Peyer's patch (tissue), 4 donors: ENCODE results near the gene SPECC1L.

Experiments used
- CTCF ChIP-seq, 6 experiments: fragments of 450-650 bp in 4 of 6; fragments of 200-600 bp in 2 of 6; sonication (generic) in 1 of 6; IDR thresholded peaks; one replicate each; pipeline ENCODE4 v1.5.1; 2017 to 2019; ENCODE audit warnings: antibody characterized with exemption in 6 of 6, mild to moderate bottlenecking in 3 of 6, moderate library complexity in 1 of 6
- POLR2A ChIP-seq, 2 donors: fragments of 450-650 bp; IDR thresholded peaks; one replicate each; pipeline ENCODE4 v1.5.1; 2017; ENCODE audit warnings: antibody characterized with exemption in 2 of 2, mild to moderate bottlenecking in 2 of 2, moderate library complexity in 2 of 2

- no peak for TF ChIP-seq POLR2A (IDR thresholded peaks at IDR 0.05)
- no peak for TF ChIP-seq CTCF (IDR thresholded peaks at IDR 0.05)
Observed at GRCh38 chr22:24358105-24358836, 87.6 kb downstream of the SPECC1L start.
